HPDE6-E6E7 (cell line): ENCODE results near the gene TBC1D16.

Source experiments
- DNase-seq: peaks from one replicate; pipeline ENCODE4 v3.0.0; 2011; ENCODE audit warnings: missing footprints; ENCODE audit errors: extremely low spot score

Gene TBC1D16

GRCh38 chr17:79892457-79893241 is 143.0 kb downstream of the TBC1D16 start:
- peak; percentile 35 for DNase-seq

DNA sequence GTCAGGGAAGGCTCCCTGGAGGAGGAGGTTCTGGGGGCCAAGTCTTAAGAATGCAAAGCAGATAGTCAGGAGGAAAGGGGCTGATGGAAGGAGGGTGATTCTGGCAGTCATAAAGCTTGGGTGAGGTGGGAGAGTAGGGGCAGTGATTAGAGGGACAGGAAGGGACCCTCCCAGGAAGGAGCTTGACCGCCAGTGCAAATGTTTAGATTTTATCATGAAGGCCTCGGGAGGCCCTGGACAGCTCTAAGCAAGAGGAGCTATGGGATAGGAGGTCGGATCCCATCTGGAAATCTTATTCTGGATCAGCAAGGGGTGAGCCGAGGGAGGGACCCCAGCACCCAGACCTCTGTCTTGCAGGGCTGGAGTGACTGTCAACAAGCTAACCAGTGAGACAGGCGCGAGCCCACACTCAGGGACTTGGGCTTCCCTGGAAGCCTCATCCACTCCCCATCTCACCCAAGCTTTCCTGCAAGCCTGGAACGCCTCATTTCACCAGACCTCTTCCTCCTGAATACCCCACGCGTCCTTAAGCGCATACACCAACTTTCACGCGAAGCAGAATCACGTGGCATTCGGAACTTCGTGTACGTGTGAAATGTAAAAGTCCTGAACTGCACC is 144.4 kb downstream of the TBC1D16 start:
- DNase-seq = no peak

GRCh38 chr17:79890706-79891105 is 145.0 kb downstream of the TBC1D16 start:
- DNase-seq = no peak

DNA sequence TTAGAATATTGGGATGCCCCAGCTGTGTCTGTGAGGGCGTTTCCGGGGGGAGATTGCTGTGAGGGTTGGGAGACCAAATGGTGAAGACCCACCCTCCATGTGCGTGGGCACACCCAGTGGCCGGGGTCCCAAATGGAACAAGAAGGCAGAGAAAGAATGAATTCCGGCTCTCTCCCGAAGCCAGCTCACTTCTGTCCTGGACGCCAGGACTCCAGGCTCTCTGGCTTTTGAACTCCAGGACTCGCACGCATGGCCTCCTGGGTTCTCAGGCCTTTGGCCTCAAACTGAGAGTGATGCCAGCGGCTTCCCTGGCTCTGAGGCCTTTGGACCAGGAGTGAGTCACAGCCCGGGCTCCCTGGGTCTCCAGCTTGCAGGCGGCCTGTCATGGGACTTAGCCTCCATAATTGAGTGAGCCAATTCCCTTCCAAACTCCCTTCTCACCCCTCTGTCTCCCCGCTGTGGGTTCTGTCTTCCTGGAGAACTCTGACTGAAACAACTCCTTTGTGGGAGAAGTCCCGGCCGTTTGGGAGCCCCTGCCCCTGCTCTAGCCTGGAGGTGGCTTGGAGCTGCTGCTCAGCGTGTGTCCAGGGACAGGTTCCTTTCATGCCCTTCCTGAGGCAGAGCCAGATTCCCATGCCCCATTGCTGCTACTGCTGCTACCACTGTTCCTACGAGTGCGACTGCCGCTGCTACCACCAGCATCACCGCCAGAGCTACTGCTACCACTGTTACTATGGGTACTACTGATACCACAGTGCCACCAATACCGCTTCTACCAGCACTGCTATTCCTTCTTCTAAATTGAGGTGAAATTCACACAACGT is 146.6 kb downstream of the TBC1D16 start:
- DNase-seq = no peak

GRCh38 chr17:79888009-79888540 is 147.6 kb downstream of the TBC1D16 start:
- DNase-seq = no peak

DNA sequence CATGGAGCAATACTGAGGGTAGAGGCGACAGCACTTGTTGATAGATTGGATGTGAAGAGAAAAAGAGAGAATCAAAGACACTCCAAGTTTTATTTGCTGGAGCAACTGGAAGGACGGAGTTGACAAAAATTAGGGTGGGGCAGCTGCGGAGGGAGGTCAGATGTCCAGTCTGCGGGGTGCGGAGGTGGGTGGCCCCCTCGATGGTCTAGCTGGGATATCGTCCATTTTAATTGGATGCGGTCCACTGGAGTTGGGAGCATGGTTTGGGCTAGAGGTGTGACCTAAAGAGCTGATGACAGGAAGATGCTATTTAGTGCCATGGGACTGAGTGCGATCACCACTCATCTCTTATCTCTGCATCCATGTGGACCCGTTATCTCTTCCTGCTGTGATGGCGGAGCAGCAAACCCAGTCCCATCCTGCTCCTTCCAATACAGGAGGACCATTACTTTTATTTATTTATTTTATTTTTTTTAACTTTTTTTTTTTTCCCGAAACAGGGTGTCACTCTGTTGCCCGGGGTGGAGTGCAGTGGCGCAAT is 148.2 kb downstream of the TBC1D16 start:
- DNase-seq = no peak

- no peak for DNase-seq
Observed at GRCh38 chr17:79883202-79883601, 152.5 kb downstream of the TBC1D16 start.
